C4-2B (cell line): Measurements from ENCODE around the gene EIF2B1.
A peak's percentile ranks its signal among the peaks of the same experiment; 100 is the strongest.

ENCODE experiments used
- H3K27ac ChIP-seq: fragments of 450-650 bp; 2 replicates; pipeline ENCODE4 v1.5.1; 2017
- CTCF ChIP-seq: fragments of 450-650 bp; conservative IDR thresholded peaks from 2 replicates; pipeline ENCODE4 v1.5.1; 2017; ENCODE audit warnings: mild to moderate bottlenecking
- ZFX ChIP-seq: fragments of 450-650 bp; IDR thresholded peaks from 2 replicates; pipeline ENCODE4 v1.6.1; 2017

EIF2B1 gene

GRCh38 chr12:123601602-123602489 lies 31.6 kb downstream of the EIF2B1 start, which contains the start of gene DDX55:
TSS of gene DDX55 (plus strand) at chr12:123602099. CDS start at chr12:123602149, 50 bp downstream.
- peak; percentile 57 for TF ChIP-seq CTCF
- peak; percentile 82 for TF ChIP-seq ZFX
- peak within 1 kb of the TSS; percentile 96 for H3K27ac ChIP-seq

GRCh38 chr12:123599721-123600120 lies 33.8 kb downstream of the EIF2B1 start:
- TF ChIP-seq ZFX, result no peak
- no peak for TF ChIP-seq CTCF
- no peak overlapping the region for H3K27ac ChIP-seq

- TF ChIP-seq CTCF, result no peak
- H3K27ac ChIP-seq, result no peak overlapping the region
Measured at GRCh38 chr12:123599310-123599709, 34.2 kb downstream of the EIF2B1 start.

GRCh38 chr12:123598522-123598921 lies 35.0 kb downstream of the EIF2B1 start:
- TF ChIP-seq ZFX, result no peak
- no peak for TF ChIP-seq CTCF

GRCh38 chr12:123597100-123597499 lies 36.4 kb downstream of the EIF2B1 start:
- no peak overlapping the region for H3K27ac ChIP-seq
- TF ChIP-seq ZFX (no peak), CTCF (no peak)

More at GRCh38 chr12:123598522-123598921, 35.0 kb downstream of the EIF2B1 start:
- no peak overlapping the region for H3K27ac ChIP-seq

GRCh38 chr12:123595729-123596128 lies 37.8 kb downstream of the EIF2B1 start:
- no peak overlapping the region for H3K27ac ChIP-seq
- TF ChIP-seq ZFX, result no peak

GRCh38 chr12:123591702-123592481 lies 41.6 kb downstream of the EIF2B1 start:
- no peak overlapping the region for H3K27ac ChIP-seq
- TF ChIP-seq ZFX (no peak), CTCF (no peak)
